Measurements from ENCODE around the gene E2F8.

The E2F8 gene

DNA sequence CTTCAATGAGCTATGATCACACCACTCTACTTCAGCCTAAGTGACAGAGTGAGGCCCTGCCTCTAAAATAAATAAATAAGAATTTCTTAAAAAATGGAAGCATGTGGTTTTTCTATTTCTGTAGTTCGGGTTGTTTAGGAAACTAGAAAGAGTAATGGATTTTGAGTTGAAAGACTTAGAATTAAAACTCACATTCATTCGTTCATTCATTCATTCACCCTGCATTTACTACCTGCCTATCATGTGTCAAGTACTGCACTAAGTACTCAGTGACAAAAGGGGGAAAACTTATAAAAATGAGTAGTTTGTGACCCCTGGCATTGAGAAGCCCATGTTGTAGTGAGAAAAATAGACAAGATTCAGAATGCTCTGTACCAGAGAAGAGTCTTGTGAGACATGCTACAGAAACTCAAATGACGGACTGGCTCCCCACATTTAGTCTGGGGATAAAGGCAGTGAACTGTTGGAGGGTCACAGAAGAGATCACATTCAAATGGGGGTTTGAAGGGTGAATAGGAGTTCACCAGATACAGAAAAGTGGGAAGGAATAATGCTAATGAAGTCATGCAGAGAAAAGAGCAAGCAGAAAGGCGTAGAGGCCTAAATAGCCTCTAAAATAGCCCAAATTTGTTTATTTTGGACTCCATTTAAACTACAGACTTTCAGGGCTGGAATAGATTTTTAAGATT, 46.0 kb downstream of the E2F8 start:
- DNase-seq (ENCODE audit: low spot score in 2 of 2): no peak

DNA sequence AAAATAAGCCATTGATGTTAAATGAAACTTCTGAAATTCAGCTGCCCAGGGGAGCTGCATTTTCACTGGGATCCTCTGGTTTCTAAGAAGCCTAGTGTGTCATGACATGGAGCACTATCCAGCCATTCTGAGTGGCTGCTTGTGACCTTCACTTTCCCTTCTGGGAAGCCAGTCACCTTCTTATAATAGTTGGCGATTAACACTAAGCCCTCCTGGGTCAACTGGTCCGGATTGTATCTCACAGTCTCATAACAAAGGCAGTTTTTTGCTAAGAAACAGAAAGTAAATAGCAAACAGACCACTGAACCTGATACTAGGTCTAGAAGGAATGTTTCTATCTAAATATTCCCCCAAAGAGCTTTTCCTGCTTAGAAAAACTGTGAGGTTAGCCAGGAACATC, 46.8 kb downstream of the E2F8 start:
- Mint-ChIP-seq H3K36me3 (no peaks in the 10 kb centered on the region), H3K27ac (no peak overlapping the region), H3K4me3 (no peak overlapping the region), H3K9me3 (no peaks in the 10 kb centered on the region), H3K4me1 (no peaks in the 10 kb centered on the region), H3K27me3 (no peaks in the 10 kb centered on the region)
- ATAC-seq (ENCODE audit: low read depth) (no peak), DNase-seq (ENCODE audit: low spot score in 2 of 2) (no peak)

More for the DNA sequence above, 46.0 kb downstream of the E2F8 start:
- no peaks in the 10 kb centered on the region for H3K9me3 Mint-ChIP-seq
- no peak overlapping the region for H3K27ac Mint-ChIP-seq
- H3K4me1 Mint-ChIP-seq: no peaks in the 10 kb centered on the region
- no peaks in the 10 kb centered on the region for H3K36me3 Mint-ChIP-seq
- H3K4me3 Mint-ChIP-seq: no peak overlapping the region
- ATAC-seq (ENCODE audit: low read depth): no peak
- peaks cover 4% of the 10 kb centered on the region for H3K27me3 Mint-ChIP-seq

DNA sequence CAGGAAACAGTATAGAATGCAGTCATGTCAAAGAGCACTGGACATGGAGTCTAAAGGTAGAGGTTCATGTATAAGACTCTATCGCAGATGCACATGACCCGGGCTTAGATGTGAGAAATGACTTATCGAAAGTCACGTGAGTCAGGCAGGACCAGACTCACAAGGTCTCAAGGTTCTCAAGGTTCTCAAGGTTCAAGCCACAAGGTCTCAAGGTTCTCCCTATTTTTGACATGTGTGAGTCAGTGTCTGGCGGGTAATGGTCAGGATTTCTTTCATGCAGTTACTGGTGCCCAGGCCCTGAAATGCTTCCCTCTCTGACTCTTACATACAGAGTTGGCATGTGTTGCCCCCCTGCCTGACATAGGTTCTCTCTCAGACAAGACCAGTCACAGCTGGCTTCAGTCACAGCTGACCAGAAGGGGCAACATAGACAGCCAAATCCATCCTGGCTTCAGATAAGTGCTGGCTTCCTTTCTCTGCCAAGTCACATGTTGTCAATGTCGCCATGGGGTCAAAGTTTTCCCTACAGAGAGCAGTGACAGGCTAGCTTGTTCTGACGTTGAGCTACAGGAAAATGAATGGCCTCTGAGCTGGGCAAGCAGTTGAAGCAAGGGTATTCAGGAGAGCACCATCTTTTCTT, 49.1 kb downstream of the E2F8 start:
- H3K4me1 Mint-ChIP-seq: no peaks in the 10 kb centered on the region
- DNase-seq (ENCODE audit: low spot score in 2 of 2): no peak
- H3K27me3 Mint-ChIP-seq: no peaks in the 10 kb centered on the region
- no peak overlapping the region for H3K27ac Mint-ChIP-seq
- ATAC-seq (ENCODE audit: low read depth): no peak
- no peaks in the 10 kb centered on the region for H3K36me3 Mint-ChIP-seq
- no peak overlapping the region for H3K4me3 Mint-ChIP-seq
- no peaks in the 10 kb centered on the region for H3K9me3 Mint-ChIP-seq

GRCh38 chr11:19187833-19188258, 52.9 kb downstream of the E2F8 start:
- H3K4me3 Mint-ChIP-seq: no peak overlapping the region
- no peak for ATAC-seq (ENCODE audit: low read depth)
- no peaks in the 10 kb centered on the region for H3K27me3 Mint-ChIP-seq
- no peak for DNase-seq (ENCODE audit: low spot score in 2 of 2)
- H3K36me3 Mint-ChIP-seq: no peaks in the 10 kb centered on the region
- no peaks in the 10 kb centered on the region for H3K9me3 Mint-ChIP-seq
- H3K4me1 Mint-ChIP-seq: no peaks in the 10 kb centered on the region
- H3K27ac Mint-ChIP-seq: no peak overlapping the region

DNA sequence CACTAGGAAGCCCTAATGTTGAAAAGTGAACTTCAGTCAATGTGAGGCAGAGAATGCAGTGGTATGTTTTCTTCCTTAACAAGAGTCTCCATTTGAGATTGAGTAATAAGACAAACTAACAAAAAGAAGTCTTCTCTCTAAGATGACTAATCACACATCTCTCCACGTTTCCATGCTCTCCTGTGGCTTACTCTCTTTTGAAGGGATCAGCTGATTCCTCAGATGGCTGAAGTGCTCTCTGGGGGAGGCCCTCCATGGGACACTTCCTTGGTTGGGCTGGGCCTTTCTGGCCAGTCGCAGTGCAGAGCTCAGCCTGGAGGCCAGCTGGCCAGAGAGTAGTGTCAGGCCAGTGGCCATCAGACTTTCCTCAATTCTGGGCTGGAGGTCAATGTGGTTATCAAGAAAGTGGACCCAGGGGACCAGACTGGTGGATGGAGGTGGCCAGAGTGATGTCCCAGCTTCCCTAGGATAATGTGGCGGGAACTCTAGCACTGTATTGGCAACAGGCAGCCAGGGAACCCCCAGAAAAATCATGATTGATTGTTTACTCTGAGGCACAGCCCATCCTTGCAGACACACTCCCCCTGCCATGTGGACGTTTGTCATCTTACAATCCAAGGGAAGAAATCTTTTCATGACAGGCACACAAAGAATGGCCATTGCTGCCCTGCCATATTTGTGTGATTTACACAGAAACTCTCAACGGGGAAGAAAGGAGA, 53.5 kb downstream of the E2F8 start:
- Mint-ChIP-seq H3K9me3 (no peaks in the 10 kb centered on the region), H3K27ac (no peak overlapping the region), H3K4me1 (no peaks in the 10 kb centered on the region), H3K36me3 (no peaks in the 10 kb centered on the region), H3K4me3 (no peak overlapping the region), H3K27me3 (no peaks in the 10 kb centered on the region)
- DNase-seq (ENCODE audit: low spot score in 2 of 2) (no peak), ATAC-seq (ENCODE audit: low read depth) (no peak)

- Mint-ChIP-seq H3K4me1 (no peaks in the 10 kb centered on the region), H3K36me3 (no peaks in the 10 kb centered on the region), H3K4me3 (no peak overlapping the region), H3K27ac (no peak overlapping the region), H3K9me3 (no peaks in the 10 kb centered on the region), H3K27me3 (no peaks in the 10 kb centered on the region)
- ATAC-seq (ENCODE audit: low read depth) (no peak), DNase-seq (ENCODE audit: low spot score in 2 of 2) (no peak)
Observed at GRCh38 chr11:19185516-19186052, 55.2 kb downstream of the E2F8 start.

GRCh38 chr11:19185036-19185435, 55.7 kb downstream of the E2F8 start:
- Mint-ChIP-seq H3K27ac (no peak overlapping the region), H3K4me1 (no peaks in the 10 kb centered on the region), H3K4me3 (no peak overlapping the region), H3K9me3 (no peaks in the 10 kb centered on the region), H3K27me3 (no peaks in the 10 kb centered on the region), H3K36me3 (no peaks in the 10 kb centered on the region)
- ATAC-seq (ENCODE audit: low read depth): no peak
- DNase-seq (ENCODE audit: low spot score in 2 of 2): no peak

- Mint-ChIP-seq H3K27ac (no peak overlapping the region), H3K4me1 (no peaks in the 10 kb centered on the region), H3K36me3 (no peaks in the 10 kb centered on the region), H3K9me3 (no peaks in the 10 kb centered on the region), H3K4me3 (no peak overlapping the region), H3K27me3 (no peaks in the 10 kb centered on the region)
- ATAC-seq (ENCODE audit: low read depth): no peak
- DNase-seq (ENCODE audit: low spot score in 2 of 2): no peak
Observed at GRCh38 chr11:19183646-19184045, 57.1 kb downstream of the E2F8 start.

- Mint-ChIP-seq H3K27me3 (no peaks in the 10 kb centered on the region), H3K27ac (no peak overlapping the region), H3K36me3 (peaks cover 3% of the 10 kb centered on the region), H3K9me3 (no peaks in the 10 kb centered on the region), H3K4me1 (no peaks in the 10 kb centered on the region), H3K4me3 (no peak overlapping the region)
- ATAC-seq (ENCODE audit: low read depth) (no peak), DNase-seq (ENCODE audit: low spot score in 2 of 2) (no peak)
Observed at GRCh38 chr11:19181531-19182261, 59.0 kb downstream of the E2F8 start.

GRCh38 chr11:19176629-19177186, 64.0 kb downstream of the E2F8 start:
- Mint-ChIP-seq H3K9me3 (no peaks in the 10 kb centered on the region), H3K27me3 (no peaks in the 10 kb centered on the region), H3K36me3 (peaks cover 26% of the 10 kb centered on the region)

More at GRCh38 chr11:19176629-19177186, 64.0 kb downstream of the E2F8 start:
- no peak overlapping the region for H3K4me3 Mint-ChIP-seq
- ATAC-seq (ENCODE audit: low read depth) (no peak), DNase-seq (ENCODE audit: low spot score in 2 of 2) (no peak)
- H3K27ac Mint-ChIP-seq: no peak overlapping the region
- no peaks in the 10 kb centered on the region for H3K4me1 Mint-ChIP-seq

Data from memory B cell (primary cell).